Activated CD4-positive, CD25-positive, alpha-beta regulatory T cell treated with anti-CD3 and anti-CD28 coated beads, Interleukin-2, amount 50 U/mL, for 72 hours (primary cell): ENCODE measurements around the gene RDX.

ENCODE experiments used
- DNase-seq: peaks from one replicate; pipeline ENCODE4 v3.0.0; 2021

Gene RDX

DNA sequence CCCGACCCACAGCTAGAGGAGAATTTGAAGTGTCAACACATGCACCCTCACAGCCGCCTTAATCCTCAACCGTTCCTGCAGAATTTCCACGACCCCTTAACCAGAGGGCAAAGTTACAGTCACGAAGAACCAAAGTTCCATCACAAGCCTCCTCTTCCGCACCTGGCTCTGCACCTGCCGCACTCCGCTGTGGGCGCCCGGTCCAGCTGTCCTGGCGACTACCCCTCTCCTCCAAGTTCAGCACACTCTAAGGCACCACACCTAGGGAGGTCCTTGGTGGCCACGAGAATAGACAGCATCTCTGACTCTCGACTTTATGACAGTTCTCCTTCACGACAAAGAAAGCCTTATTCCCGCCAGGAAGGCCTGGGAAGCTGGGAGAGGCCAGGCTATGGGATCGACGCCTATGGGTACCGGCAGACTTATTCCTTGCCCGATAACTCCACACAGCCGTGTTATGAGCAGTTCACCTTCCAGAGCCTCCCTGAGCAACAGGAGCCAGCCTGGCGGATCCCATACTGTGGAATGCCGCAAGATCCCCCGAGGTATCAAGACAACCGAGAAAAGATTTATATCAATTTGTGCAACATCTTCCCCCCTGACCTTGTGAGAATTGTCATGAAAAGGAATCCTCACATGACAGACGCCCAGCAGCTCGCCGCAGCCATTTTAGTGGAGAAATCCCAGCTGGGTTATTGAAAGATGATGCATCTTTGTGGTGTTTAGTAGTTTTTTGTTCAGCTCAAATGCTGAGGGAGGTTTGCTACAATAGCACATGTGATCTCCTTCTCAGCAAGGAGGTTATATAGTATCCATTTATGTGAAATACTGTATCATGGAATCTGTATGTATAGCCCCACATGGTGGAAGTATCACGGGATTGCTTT, 131.1 kb downstream of the RDX start:
- DNase-seq: no peak

- DNase-seq: no peak
These were observed 134.2 kb downstream of the RDX start for GRCh38 chr11:110162216-110162615.

DNA sequence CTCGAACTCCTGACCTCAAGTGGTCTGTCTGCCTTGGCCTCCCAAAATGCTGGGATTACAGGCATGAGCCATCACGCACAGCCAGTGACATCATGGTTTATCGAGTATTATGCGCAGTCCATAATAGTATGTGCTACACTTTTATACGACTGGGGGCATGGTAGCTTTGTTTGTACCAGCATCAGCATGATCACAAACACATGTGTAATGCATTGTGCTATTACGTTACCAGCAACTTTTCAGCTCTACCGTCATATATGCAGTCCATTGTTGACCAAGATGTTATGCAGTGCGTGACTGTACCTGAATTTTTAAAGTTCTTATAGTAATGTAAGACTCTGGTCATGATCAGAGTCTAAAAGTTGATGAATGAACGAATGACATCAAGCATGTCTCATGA, 135.4 kb downstream of the RDX start:
- no peak for DNase-seq

DNA sequence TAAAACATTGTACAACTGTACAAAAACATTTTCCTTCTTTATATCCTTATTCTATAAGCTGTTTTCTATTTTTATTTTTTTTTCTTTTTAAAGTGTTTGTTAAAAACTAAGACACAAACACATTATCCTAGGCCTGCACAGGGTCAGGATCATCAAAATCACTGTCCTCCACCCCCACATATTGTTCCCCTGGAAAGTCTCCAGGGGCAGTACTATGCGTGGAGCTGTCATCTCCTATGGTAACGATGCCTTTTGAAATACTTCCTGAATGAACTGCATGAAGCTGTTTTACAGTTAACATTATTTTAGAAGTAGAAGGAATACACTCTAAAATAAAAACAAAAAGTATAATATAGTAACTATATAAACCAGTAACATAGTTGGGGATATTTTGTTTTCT, 136.0 kb downstream of the RDX start:
- DNase-seq: no peak

GRCh38 chr11:110160016-110160415, 136.4 kb downstream of the RDX start:
- no peak for DNase-seq

GRCh38 chr11:110159476-110159875, 136.9 kb downstream of the RDX start:
- no peak for DNase-seq

GRCh38 chr11:110158317-110159200, 137.9 kb downstream of the RDX start:
- DNase-seq: no peak

DNA sequence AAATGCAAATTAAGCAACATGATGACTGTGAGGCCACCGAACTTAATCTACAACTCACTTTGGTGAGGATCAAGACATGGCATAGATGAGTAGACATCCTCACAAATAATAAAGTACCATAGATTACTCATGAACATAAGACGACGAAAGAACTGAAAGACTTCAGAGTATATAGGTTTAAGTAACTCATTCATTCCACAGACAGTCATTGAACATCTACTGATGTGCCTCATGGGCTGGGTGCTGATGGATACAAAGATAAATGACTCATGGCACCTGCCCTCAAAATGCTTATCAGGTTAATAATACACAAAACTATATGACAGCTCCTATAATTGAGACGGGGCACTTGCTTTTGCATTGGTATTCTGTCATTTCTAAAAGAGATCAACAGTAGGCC, 139.9 kb downstream of the RDX start:
- no peak for DNase-seq

- no peak for DNase-seq
These were observed 142.9 kb downstream of the RDX start for GRCh38 chr11:110153474-110153873.

- DNase-seq: no peak
These were observed 144.2 kb downstream of the RDX start for GRCh38 chr11:110152199-110152598.

GRCh38 chr11:110148775-110149744, 147.4 kb downstream of the RDX start:
- DNase-seq: no peak

DNA sequence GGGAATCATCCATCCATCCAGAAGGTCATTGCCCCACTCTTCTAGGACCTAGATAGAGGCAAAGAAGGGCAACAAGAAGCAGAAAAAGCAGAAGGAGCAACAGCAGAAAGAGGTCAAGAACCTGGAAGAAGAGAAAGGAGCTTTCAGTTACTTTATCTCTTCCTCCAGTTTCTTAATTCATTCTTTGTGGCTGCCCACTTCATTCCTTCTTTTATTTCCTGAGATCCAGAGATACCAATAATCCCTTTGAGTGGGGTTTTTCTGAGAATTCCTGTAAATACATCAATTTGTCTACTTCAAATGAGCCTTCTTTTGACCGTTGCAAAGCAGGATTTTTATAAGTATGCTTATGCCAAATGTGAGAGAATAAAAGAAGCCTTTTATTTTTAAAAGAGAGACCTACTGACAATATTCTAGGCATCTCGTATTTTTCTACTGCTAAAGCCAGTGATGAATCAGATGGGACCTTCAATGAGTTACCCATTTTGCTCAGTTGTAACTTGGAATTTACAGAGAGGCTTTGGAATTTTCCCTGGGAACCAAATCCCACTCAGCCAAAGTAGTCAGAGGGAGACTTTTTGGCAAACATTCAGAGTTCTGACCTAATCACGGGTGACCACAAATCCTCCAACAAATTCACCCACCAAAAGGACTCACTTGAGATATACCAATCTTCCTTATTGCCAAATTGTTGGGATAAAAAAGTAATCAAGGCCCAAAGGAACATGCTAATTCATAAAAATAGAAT, 148.3 kb downstream of the RDX start:
- DNase-seq: no peak

- no peak for DNase-seq
These were observed 154.6 kb downstream of the RDX start for GRCh38 chr11:110141812-110142211.

GRCh38 chr11:110134110-110134509, 162.3 kb downstream of the RDX start:
- no peak for DNase-seq

DNA sequence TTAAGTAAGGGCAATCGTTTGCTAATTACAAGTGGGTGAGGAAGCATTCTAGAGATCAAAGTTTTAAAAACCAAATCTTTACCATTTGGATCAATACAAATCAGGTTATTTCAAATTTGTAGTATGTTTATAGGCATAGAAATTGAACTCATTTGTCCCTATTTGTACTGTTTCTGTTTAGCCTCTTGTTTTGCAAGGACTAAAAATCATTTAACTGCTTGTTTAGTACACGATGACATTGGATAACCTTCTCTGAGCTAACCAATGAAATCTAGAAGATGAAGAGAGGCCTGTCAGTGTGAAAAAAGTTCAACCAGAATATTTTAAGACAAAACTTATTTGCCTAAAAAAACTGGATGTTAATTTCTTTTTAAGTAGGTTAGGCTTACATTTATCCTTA, 163.3 kb downstream of the RDX start:
- no peak for DNase-seq

- no peak for DNase-seq
These were observed 164.9 kb downstream of the RDX start for GRCh38 chr11:110131386-110132123.

DNA sequence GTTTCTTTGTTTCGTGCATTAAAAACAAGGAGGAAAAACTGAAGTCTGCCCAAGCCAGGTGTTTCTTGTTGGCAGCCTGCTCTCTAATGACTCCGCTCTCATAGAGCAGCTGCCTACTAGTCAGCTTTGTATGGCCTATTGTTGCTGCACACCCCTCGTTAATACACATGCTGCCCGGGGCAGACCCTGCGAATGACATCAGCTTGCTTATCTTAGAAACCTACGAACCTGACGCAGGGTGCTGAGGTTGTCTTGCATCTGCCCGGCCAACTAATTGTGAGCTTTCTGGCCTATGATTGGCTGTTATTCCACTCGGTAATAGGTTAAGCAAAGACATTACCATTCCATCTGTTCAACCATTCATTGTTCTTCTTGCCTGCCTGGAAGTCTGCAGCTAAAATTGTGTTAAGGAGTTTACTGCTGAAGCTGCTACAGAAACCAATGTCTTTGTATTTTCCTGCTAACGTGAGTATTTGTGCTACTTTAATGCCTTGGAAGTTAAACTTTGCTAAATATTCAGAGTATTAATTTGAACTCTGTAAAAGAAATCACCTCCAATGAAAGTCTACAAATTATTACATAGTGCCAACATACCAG, 165.7 kb downstream of the RDX start:
- DNase-seq: no peak

- no peak for DNase-seq
These were observed 168.3 kb downstream of the RDX start for GRCh38 chr11:110128161-110128560.

DNA sequence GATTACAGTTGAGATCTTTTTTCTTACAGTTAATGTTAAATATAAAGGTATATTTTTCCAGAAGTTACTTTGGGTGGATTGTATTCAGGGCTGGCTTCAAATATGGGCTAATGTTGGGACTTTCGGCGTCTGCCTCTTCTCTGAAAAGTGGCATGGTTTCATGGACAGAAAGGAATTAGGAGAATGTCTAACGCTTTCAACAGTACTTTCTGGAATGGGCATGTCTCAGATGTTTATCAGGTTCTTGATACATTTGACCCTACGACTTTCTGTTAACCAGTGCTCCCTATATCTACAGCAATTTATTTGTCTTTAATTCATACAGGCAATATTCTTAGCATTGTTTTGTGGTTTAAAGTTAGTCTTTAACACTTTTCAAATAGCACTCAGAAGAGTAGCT, 169.5 kb downstream of the RDX start:
- DNase-seq: no peak

DNA sequence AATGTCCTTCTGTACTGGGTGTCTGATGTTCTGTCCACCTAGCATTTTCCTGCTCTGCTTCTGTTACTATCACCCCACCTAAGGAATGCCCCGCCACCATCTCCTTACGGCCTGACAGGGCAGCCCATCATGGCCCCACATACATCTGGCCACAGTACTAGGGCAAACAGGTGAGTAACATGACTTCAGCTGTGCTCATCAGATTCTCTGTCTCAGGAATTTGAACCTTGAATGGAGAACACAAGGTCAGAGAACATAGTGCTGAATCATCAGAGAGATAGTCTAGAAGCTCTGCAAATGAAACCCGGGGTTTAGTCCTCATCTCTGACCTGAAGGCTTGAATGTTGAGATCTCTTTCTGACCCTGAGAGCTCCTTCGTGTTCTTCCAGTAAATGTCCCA, 170.8 kb downstream of the RDX start:
- no peak for DNase-seq
